HG03342 (cell line): ENCODE results near the gene PRODH2.
"Not testable (repeated sequence)": the region's sequence is repeated elsewhere in the genome, so short reads cannot be mapped to it uniquely, and the experiment has no call there.

Experiments
- ATAC-seq: cut with Tn5 transposase; IDR thresholded peaks from one replicate; pipeline ENCODE4 v1.9.1; 2021; ENCODE audit warnings: mild to moderate bottlenecking, moderate library complexity; ENCODE audit not compliant: unreplicated experiment

Gene PRODH2

GRCh38 chr19:35783469-35784434, 28.9 kb downstream of the PRODH2 start:
- no peak for ATAC-seq

- ATAC-seq: no peak
Measured at GRCh38 chr19:35782589-35782988, 30.1 kb downstream of the PRODH2 start.

GRCh38 chr19:35781650-35782049, 31.0 kb downstream of the PRODH2 start:
- ATAC-seq: no peak

- ATAC-seq: no peak
Measured at GRCh38 chr19:35780717-35781116, 31.9 kb downstream of the PRODH2 start.

- no peak for ATAC-seq
Measured at GRCh38 chr19:35780058-35780457, 32.6 kb downstream of the PRODH2 start.

- no peak for ATAC-seq
Measured at GRCh38 chr19:35779033-35779432, 33.6 kb downstream of the PRODH2 start.

- ATAC-seq: no peak
Measured at GRCh38 chr19:35777961-35778360, 34.7 kb downstream of the PRODH2 start.

- no peak for ATAC-seq
Measured at GRCh38 chr19:35777086-35777841, 35.4 kb downstream of the PRODH2 start.

- ATAC-seq: no peak
Measured at GRCh38 chr19:35776102-35776788, 36.4 kb downstream of the PRODH2 start.

GRCh38 chr19:35775298-35776101, 37.1 kb downstream of the PRODH2 start, which contains the start of gene ARHGAP33:
TSS of gene ARHGAP33 (plus strand) at chr19:35775564. CDS start at chr19:35775659, 95 bp downstream.
- peak; percentile 90 for ATAC-seq

- no peak for ATAC-seq
Measured at GRCh38 chr19:35775046-35775297, 37.7 kb downstream of the PRODH2 start.

GRCh38 chr19:35774274-35775045, 38.2 kb downstream of the PRODH2 start:
- no peak for ATAC-seq

- no peak for ATAC-seq
Measured at GRCh38 chr19:35773020-35773806, 39.4 kb downstream of the PRODH2 start.

GRCh38 chr19:35772362-35772761, 40.3 kb downstream of the PRODH2 start:
- not testable (repeated sequence) for ATAC-seq

GRCh38 chr19:35768082-35768421, 44.6 kb downstream of the PRODH2 start:
- ATAC-seq: no peak

- ATAC-seq: no peak
Measured at GRCh38 chr19:35767288-35768081, 45.2 kb downstream of the PRODH2 start.

GRCh38 chr19:35766571-35767104, 46.0 kb downstream of the PRODH2 start:
- ATAC-seq: no peak
